Stimulated activated memory B cell treated with anti-CD40 and anti-IgM and Interleukin-4, amounts not matched to agents 10 μg/mL and 1 μg/mL and 100 μg/mL, for 72 hours (primary cell): ENCODE measurements around the gene C17orf67.

Source experiments
- ATAC-seq: fragments of 150-1000 bp; cut with Tn5 transposase; 2 replicates; pipeline ENCODE4 v1.10.0; 2021
- H3K27ac Mint-ChIP-seq: one replicate; pipeline ENCODE4 v1.8.0; 2022; ENCODE audit warnings: mild to moderate bottlenecking, mixed read lengths
- H3K27me3 Mint-ChIP-seq: one replicate; pipeline ENCODE4 v1.8.0; 2022; ENCODE audit warnings: mixed read lengths
- H3K36me3 Mint-ChIP-seq: one replicate; pipeline ENCODE4 v1.8.0; 2022; ENCODE audit warnings: mixed read lengths
- H3K4me1 Mint-ChIP-seq: one replicate; pipeline ENCODE4 v1.8.0; 2022; ENCODE audit warnings: mixed read lengths
- H3K4me3 Mint-ChIP-seq: one replicate; pipeline ENCODE4 v1.8.0; 2022; ENCODE audit warnings: mild to moderate bottlenecking, moderate library complexity, mixed read lengths
- H3K9me3 Mint-ChIP-seq: one replicate; pipeline ENCODE4 v1.8.0; 2022; ENCODE audit warnings: mixed read lengths

C17orf67 gene

DNA sequence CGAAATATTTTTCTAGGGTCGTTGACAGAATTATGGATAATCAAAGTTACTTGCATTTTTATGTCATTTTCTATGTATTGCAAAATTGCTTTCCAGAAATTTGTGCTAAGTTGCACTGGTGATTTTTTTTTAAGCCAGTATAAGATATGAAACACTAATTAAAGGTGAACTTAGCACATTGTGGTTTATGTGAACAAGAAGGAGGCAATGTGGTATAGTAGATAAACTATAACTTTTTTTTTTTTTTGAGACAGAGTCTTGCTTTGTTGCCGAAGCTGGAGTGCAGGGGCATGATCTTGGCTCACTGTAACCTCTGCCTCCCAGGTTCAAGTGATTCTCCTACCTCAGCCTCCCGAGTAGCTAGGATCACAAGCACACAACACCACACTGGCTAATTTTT is 13.4 kb upstream of the C17orf67 start:
- no peak overlapping the region for H3K27ac Mint-ChIP-seq
- peaks cover 36% of the 10 kb centered on the region for H3K36me3 Mint-ChIP-seq
- no peaks in the 10 kb centered on the region for H3K27me3 Mint-ChIP-seq
- peaks cover 7% of the 10 kb centered on the region for H3K4me1 Mint-ChIP-seq
- ATAC-seq: no peak
- H3K4me3 Mint-ChIP-seq: no peak overlapping the region
- H3K9me3 Mint-ChIP-seq: no peaks in the 10 kb centered on the region

DNA sequence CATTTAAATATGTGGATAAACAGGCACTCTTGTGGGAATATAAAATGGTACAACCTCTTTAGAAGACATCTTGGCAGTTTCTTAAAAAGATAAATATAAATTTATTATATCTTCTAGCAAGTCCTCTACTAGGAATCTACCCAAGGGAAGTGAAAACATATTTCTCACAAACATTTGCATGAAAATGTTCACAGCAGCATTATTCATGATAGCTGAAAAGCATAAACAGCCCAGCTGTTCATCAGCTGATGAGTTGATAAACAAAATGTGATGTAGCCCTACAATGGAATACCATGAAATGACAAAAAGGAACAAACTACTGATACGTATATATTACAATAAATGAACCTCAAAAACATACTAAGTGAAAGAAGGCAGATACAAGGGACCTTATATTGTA is 12.2 kb upstream of the C17orf67 start:
- Mint-ChIP-seq H3K4me1 (peaks cover 6% of the 10 kb centered on the region), H3K27me3 (no peaks in the 10 kb centered on the region), H3K9me3 (no peaks in the 10 kb centered on the region), H3K4me3 (no peak overlapping the region), H3K36me3 (peaks cover 27% of the 10 kb centered on the region), H3K27ac (no peak overlapping the region)
- no peak for ATAC-seq

DNA sequence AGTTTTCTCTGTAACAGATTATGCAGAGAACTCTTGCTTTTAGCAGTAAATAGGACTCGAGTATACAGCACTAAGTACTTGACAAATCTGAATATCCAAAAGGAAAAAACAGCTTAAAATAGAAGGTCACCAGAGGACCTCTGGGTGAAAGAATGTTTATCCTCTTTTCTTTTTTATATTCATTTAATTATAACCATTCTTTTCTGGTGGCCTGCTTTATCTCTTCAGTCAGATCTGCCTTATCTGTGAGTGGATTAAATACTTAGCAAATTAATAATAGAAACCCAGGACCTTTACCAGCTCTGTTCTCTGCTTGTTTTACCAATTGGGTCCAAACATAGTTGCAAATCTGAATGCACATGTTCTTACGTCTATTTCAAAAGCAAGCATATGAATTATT is 8.9 kb upstream of the C17orf67 start:
- H3K27me3 Mint-ChIP-seq: no peaks in the 10 kb centered on the region
- H3K4me3 Mint-ChIP-seq: no peak overlapping the region
- ATAC-seq: no peak
- H3K27ac Mint-ChIP-seq: no peak overlapping the region
- peaks cover 7% of the 10 kb centered on the region for H3K4me1 Mint-ChIP-seq
- H3K36me3 Mint-ChIP-seq: peaks cover 12% of the 10 kb centered on the region
- H3K9me3 Mint-ChIP-seq: no peaks in the 10 kb centered on the region

DNA sequence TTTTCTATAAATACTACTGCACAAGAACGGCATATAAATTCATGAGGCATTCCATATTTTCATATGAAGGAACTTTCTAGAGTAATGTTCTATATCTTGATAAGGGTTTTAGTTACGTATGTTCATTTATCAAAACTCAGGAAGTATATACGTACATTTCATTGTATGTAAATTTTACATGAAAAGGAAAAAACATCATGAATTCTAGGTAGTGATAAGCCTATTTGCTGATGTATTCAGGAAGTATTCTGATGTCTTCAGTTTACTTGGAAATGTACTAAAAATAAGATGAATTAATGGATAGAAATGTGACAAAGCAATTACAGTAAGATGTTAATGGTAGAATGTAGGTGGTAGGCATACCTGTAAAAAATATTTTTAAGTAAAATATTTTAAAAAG is 5.0 kb upstream of the C17orf67 start:
- Mint-ChIP-seq H3K9me3 (no peaks in the 10 kb centered on the region), H3K4me3 (no peak overlapping the region), H3K27me3 (no peaks in the 10 kb centered on the region), H3K4me1 (peaks cover 26% of the 10 kb centered on the region), H3K36me3 (peaks cover 19% of the 10 kb centered on the region), H3K27ac (no peak overlapping the region)
- no peak for ATAC-seq

DNA sequence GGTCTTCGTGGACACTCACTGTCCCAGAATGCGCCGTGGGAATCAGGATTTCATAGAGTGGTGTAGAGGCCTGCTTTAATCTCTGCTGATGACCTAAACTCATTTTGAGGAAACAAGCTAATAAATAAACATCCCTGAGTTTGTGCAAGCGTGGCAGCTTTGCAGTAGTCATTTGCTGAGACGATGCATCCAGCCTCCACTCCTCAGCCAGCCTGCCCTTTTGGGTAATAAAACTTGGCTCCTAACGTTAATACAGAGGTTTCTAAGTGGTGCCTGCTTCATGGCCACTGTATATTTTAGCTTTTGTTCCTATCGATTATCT is 1.5 kb upstream of the C17orf67 start:
- no peak for ATAC-seq
- H3K36me3 Mint-ChIP-seq: peaks cover 27% of the 10 kb centered on the region
- peak overlapping the region; percentile 88 for H3K4me3 Mint-ChIP-seq
- H3K27ac Mint-ChIP-seq: peak overlapping the region; percentile 93
- H3K27me3 Mint-ChIP-seq: no peaks in the 10 kb centered on the region
- H3K4me1 Mint-ChIP-seq: peaks cover 53% of the 10 kb centered on the region
- no peaks in the 10 kb centered on the region for H3K9me3 Mint-ChIP-seq

DNA sequence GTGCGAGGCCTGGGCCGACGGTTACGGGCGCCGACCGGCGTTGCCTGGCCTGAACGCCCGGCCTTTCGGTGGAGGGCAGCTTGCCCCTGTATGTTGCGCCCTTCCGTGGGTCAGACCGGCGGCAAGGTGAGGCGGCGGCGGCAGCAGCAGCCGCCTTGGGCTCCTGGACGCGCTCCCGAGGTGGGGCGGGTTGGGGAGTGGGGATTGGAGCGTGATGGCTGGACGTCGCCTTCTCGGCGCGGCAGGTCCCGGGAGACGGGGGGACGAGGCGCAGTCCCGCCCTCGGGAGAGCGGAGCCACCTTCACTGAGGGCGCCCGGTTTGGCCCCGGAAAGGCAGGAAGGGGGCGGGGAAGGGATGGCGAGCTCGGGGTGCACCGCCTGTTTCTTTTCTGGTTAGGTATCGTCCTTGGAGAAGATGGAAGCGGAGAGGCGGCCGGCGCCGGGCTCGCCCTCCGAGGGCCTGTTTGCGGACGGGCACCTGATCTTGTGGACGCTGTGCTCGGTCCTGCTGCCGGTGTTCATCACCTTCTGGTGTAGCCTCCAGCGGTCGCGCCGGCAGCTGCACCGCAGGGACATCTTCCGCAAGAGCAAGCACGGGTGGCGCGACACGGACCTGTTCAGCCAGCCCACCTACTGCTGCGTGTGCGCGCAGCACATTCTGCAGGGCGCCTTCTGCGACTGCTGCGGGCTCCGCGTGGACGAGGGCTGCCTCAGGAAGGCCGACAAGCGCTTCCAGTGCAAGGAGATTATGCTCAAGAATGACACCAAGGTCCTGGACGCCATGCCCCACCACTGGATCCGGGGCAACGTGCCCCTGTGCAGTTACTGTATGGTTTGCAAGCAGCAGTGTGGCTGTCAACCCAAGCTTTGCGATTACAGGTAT is 902 bp upstream of the C17orf67 start:
- Mint-ChIP-seq H3K4me1 (peaks cover 56% of the 10 kb centered on the region), H3K27ac (peak overlapping the region; percentile 93), H3K9me3 (no peaks in the 10 kb centered on the region), H3K4me3 (peak overlapping the region; percentile 88), H3K27me3 (no peaks in the 10 kb centered on the region), H3K36me3 (peaks cover 27% of the 10 kb centered on the region)
- ATAC-seq: peak; percentile 51

DNA sequence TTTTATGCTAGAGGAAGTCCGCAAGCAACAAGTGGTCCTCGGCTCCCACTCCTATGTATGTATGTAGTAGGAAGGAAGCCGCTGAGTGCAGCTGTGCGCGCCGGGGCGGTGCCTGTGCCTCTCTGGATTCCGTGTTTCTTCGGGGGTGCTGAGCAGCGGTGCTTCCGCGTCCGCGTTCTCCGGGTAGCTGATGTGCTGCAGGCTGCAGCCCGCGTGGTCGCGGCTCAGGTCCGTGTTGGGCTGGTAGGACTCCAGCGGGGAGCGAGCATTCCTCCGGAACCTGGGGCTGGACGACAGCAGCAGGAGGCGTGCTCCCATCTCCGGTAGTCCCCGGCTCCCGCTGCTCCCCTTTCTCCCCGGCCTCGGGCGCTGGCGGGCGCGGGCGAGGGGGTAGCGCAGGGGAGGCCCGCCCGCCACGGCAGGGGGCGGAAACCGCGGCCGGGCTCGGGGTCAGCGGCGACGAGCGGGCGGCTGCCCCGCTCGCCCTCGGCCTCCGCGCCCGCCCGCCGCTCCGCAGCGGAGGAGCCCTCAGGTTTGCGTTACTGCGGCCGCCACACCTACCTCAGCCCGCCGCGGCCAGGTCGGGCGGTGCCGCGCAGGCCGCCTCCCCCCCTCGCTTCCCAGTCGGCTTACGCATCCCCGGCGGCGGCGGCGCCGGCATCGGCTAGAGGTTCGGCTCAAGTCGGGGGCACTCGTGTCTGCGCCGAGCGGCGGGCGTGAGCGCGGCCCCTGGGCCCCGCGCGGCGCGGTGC is 487 bp downstream of the C17orf67 start:
- ATAC-seq: peak; percentile 81
- peaks cover 67% of the 10 kb centered on the region for H3K4me1 Mint-ChIP-seq
- H3K27me3 Mint-ChIP-seq: no peaks in the 10 kb centered on the region
- no peaks in the 10 kb centered on the region for H3K9me3 Mint-ChIP-seq
- H3K36me3 Mint-ChIP-seq: peaks cover 21% of the 10 kb centered on the region
- peak overlapping the region; percentile 93 for H3K27ac Mint-ChIP-seq
- peak overlapping the region; percentile 97 for H3K4me3 Mint-ChIP-seq

DNA sequence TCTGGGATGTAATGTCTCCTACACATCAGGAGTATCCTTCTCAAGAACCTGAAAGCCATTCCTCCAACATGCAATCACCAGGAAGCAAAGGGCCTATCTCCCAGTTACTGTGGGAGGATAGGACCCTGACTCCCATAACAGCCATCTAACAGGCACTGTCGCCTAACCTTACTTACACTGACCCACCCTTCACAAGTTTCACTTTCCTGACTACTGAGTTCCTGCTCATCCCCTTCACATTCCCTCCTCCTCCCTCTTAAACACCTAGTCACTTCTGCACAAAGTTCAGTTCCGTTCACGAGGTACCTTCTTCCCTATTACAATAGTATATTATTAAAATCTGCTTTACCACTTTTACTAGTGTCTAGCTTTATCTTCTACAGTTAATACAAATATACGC is 1.3 kb downstream of the C17orf67 start:
- Mint-ChIP-seq H3K27ac (peak overlapping the region; percentile 93), H3K9me3 (no peaks in the 10 kb centered on the region), H3K27me3 (no peaks in the 10 kb centered on the region), H3K4me3 (peak overlapping the region; percentile 97), H3K4me1 (peaks cover 59% of the 10 kb centered on the region), H3K36me3 (peaks cover 20% of the 10 kb centered on the region)
- no peak for ATAC-seq

DNA sequence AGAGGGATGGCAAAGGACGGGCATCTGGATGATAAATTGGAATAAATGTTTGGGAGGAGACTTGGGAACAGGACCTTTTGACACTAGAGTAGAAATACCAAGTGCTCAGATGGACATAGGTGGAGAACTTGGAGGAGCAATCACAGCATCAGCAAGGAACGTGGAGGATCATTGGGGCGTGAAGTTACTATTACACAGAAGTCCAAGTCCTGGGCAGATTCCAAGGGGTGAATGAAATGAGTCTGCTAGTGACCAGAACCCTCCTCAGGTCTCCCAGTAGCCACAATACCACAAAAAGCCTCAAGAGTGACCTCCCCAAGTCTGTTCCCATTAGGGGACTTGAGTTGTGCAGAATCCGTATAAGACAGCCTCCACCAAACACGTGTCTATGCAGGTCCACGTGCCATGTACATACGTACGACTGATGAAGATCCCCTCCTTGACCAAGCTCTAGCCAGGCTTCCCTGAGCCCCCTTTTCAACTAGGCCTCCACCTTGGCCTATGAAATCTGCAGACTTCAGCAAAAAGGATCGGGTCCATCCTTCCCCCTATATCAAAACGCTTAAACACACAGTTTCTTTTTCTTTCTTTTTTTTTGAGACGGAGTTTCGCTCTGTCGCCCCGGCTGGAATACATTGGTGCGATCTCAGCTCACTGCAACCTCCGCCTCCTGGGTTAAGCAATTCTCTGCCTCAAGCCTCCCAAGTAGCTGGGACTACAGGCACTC is 2.2 kb downstream of the C17orf67 start:
- Mint-ChIP-seq H3K36me3 (peaks cover 11% of the 10 kb centered on the region), H3K4me1 (peaks cover 50% of the 10 kb centered on the region), H3K4me3 (no peak overlapping the region), H3K9me3 (no peaks in the 10 kb centered on the region), H3K27me3 (no peaks in the 10 kb centered on the region), H3K27ac (peak overlapping the region; percentile 4)
- ATAC-seq: no peak

DNA sequence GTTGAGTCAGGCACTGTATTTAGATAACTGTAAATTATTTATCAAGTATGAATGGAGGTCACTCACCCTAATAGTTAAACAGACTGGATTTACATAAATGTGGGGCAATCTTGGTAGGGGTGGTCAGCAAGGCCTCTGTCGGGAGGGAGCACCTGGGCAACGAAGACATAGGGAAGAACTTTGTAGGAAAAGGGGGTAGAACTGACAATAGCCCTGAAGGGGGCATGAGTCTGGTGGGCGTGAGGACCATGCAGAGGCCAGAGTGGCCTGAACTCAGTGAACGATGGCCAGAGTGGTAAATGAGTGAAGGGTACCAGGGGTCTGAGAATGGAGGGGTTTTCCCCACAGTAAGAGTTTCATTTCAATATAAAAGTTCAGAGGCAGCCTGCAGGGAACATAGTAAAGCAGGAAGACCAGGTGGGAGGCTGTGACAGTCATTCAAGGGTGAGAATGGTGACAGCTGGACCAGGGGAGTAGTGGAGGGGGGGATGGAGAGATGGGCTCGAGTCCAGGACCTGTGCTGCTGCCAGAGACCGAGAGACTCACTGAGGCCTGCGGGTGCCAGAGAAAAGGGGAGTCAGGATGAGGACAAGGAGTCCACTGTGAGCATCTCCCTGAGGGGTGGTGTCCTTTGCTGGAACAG is 2.9 kb downstream of the C17orf67 start:
- Mint-ChIP-seq H3K9me3 (no peaks in the 10 kb centered on the region), H3K27me3 (no peaks in the 10 kb centered on the region), H3K36me3 (peaks cover 9% of the 10 kb centered on the region), H3K27ac (peak overlapping the region; percentile 4), H3K4me3 (peak overlapping the region; percentile 21), H3K4me1 (peaks cover 48% of the 10 kb centered on the region)
- ATAC-seq: no peak

DNA sequence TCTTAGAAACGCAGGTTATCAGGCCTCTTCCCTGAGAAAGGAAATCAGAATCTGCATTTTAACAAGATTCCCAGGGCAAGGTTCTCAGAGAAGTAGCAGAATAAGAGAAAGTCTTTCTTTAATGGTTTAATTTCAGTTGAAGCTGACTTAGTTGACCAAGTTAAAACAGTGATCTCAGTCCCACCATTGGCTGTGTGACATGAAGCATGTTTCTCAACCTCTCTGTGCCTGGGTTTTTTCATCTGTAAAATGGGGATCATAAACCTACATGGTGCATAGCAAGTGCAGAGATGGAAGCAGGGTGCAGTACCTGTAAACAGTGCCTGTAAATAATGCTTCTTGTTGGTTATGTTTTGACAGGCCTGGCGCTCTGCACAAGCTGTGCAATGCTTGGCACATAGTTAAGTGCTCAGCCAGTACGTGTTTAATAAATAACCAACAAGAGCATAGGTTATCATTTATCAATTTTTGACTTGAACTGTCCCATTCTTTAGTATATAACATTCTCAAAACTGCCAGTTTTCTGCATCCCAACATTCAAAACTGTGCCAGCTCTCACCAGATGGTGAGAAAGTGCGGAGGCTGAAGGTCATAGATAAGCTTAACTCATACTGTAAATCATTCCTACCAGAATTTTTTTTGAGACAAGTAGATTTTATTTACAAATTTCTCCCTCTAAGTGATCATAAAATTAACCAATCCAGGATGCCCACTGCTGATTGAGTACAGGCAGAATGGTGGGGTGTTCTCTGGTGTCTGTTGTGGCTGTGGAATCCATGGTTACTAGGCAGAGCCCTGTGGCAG is 6.9 kb downstream of the C17orf67 start:
- H3K4me1 Mint-ChIP-seq: peaks cover 28% of the 10 kb centered on the region
- no peak overlapping the region for H3K27ac Mint-ChIP-seq
- no peak for ATAC-seq
- H3K4me3 Mint-ChIP-seq: no peak overlapping the region
- no peaks in the 10 kb centered on the region for H3K27me3 Mint-ChIP-seq
- peaks cover 20% of the 10 kb centered on the region for H3K36me3 Mint-ChIP-seq
- H3K9me3 Mint-ChIP-seq: no peaks in the 10 kb centered on the region

DNA sequence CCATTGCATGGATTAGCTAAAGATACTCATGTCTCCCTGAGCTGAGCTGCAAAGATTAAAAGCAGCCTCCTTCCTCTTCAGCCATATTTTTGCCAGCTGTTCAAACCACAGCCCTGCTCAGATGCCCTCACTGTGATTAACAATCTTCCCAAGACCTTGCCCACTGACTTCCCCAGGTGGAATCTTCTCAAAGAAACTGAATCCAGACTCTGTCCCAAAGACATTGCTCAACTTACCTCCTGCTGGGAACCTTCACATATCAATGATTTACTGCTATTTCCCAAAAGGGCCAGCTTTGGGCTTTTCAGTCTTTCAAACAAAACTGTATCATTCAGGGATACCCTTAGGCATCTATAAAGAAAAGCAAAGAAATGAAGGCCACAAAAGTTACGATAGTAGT is 9.2 kb downstream of the C17orf67 start:
- Mint-ChIP-seq H3K9me3 (no peaks in the 10 kb centered on the region), H3K27ac (no peak overlapping the region), H3K4me1 (peaks cover 15% of the 10 kb centered on the region)

DNA sequence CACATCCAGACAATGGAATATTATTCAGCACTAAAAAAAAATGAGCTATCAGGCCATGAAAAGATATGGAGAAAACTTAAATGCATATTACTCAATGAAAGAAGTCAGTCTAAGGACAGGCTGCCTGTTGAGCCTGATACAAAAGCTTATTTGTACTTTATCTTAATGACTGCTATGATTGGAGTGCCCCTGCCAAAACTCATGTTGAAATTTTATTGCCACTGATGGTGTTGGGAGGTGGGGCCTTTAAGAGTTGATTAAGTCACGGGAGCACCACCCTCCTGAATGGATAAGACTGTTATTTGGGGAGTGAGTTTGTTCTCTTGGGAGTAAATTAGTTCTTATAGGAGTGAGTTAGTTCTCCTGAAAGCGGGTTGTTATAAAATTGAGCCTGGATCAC is 9.9 kb downstream of the C17orf67 start:
- Mint-ChIP-seq H3K4me3 (no peak overlapping the region), H3K36me3 (peaks cover 11% of the 10 kb centered on the region), H3K4me1 (peaks cover 14% of the 10 kb centered on the region), H3K27me3 (no peaks in the 10 kb centered on the region), H3K9me3 (no peaks in the 10 kb centered on the region), H3K27ac (no peak overlapping the region)
- ATAC-seq: no peak

More for the DNA sequence above, 9.2 kb downstream of the C17orf67 start:
- H3K36me3 Mint-ChIP-seq: peaks cover 11% of the 10 kb centered on the region
- no peak overlapping the region for H3K4me3 Mint-ChIP-seq
- no peak for ATAC-seq
- no peaks in the 10 kb centered on the region for H3K27me3 Mint-ChIP-seq

DNA sequence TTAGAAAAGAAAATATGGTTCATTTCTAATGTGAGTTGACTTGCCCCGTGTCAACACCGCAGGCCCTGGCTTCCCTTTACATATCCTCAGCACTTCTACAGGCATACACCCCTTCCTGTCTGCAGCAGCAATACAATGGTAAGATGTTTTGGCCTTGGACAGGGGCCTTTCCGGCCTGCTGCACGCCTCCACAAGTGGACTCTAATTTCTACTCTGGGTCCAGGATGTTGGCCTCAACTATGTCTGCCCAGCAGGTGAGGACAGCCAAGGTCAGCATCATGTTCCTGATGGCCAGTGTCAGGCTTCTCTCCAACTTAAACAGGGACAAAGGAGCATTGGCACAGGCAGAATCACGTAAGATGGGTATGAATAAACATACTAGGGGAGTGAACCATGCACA is 11.0 kb downstream of the C17orf67 start:
- no peaks in the 10 kb centered on the region for H3K9me3 Mint-ChIP-seq
- no peak for ATAC-seq
- H3K27ac Mint-ChIP-seq: no peak overlapping the region
- peaks cover 11% of the 10 kb centered on the region for H3K36me3 Mint-ChIP-seq
- H3K4me1 Mint-ChIP-seq: peaks cover 10% of the 10 kb centered on the region
- H3K4me3 Mint-ChIP-seq: no peak overlapping the region
- H3K27me3 Mint-ChIP-seq: no peaks in the 10 kb centered on the region
